ENCODE results near the gene TEX44.
"Not testable (repeated sequence)": the region's sequence is repeated elsewhere in the genome, so short reads cannot be mapped to it uniquely, and the experiment has no call there.

The TEX44 gene

DNA sequence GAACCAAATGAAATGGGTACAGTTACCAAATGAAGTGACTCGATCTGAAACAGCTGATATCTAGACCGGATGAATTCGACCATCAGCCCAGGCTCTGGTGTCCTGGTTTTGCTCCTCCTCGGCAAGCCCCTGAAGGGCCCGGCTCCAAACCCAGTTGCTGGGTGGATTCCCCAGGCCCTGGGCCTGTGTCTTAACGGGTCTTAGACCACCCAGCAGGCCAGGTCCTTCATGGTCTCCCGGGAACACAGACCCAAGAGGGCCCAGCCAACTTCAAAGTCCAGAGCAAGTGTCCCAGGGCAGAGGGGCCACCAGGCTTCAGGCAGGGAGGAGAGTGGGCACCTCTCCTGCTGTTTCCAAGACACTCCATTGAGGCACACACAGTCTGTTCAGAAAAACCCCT is 35.7 kb upstream of the TEX44 start:
- Histone ChIP-seq H3K9ac (ENCODE audit: low read depth, low read length) (no peak overlapping the region), H3K4me3 (ENCODE audit: low read depth, low read length) (no peak overlapping the region), H3K27me3 (ENCODE audit: control insufficient read depth, insufficient read depth, low read length) (no peaks in the 10 kb centered on the region), H3K9me3 (ENCODE audit: control insufficient read depth, insufficient read depth, low read length) (peaks cover 8% of the 10 kb centered on the region), H3K27ac (ENCODE audit: low read depth, low read length) (no peak overlapping the region), H3K4me1 (ENCODE audit: control insufficient read depth, insufficient read depth, low read length) (no peaks in the 10 kb centered on the region), H3K36me3 (ENCODE audit: control insufficient read depth, insufficient read depth, low read length) (no peaks in the 10 kb centered on the region)

- Histone ChIP-seq H3K27me3 (ENCODE audit: control insufficient read depth, insufficient read depth, low read length) (no peaks in the 10 kb centered on the region), H3K9me3 (ENCODE audit: control insufficient read depth, insufficient read depth, low read length) (peaks cover 3% of the 10 kb centered on the region), H3K27ac (ENCODE audit: low read depth, low read length) (no peak overlapping the region), H3K4me3 (ENCODE audit: low read depth, low read length) (no peak overlapping the region), H3K36me3 (ENCODE audit: control insufficient read depth, insufficient read depth, low read length) (no peaks in the 10 kb centered on the region), H3K9ac (ENCODE audit: low read depth, low read length) (no peak overlapping the region), H3K4me1 (ENCODE audit: control insufficient read depth, insufficient read depth, low read length) (no peaks in the 10 kb centered on the region)
These were observed 35.0 kb upstream of the TEX44 start for GRCh38 chr2:231557571-231558217.

DNA sequence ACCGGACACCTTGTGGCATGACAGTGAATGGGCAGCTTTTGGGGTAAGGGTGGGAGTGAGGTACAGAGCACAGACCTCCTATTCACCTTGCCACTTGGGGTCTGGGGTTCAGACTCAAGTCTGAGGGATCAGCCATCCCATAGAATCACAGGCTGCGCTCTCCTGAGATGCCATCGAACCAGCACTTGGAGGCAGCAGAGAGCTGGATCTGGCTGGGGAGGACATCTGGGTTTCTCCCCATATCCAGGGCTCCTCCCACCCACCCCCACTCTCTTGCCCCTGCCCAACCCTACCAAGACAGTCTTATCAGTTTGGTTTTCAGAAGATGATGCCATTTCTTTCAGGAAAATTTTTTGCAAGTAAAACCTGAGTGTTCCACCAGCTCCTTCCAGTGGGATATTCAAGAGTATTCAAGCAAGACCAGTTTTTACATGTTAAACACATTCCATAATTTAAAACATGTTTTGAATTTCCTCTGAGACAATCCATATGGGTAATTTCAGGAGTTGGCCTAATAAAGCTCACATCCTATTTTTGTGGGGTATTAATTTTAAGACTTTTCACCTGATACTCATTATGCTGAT is 29.2 kb upstream of the TEX44 start:
- Histone ChIP-seq H3K4me3 (ENCODE audit: low read depth, low read length) (no peak overlapping the region), H3K27me3 (ENCODE audit: control insufficient read depth, insufficient read depth, low read length) (no peaks in the 10 kb centered on the region), H3K9me3 (ENCODE audit: control insufficient read depth, insufficient read depth, low read length) (peaks cover 3% of the 10 kb centered on the region; the same call in 1 of the 2 replicates), H3K9ac (ENCODE audit: low read depth, low read length) (no peak overlapping the region), H3K4me1 (ENCODE audit: control insufficient read depth, insufficient read depth, low read length) (peaks cover 13% of the 10 kb centered on the region), H3K27ac (ENCODE audit: low read depth, low read length) (no peak overlapping the region), H3K36me3 (ENCODE audit: control insufficient read depth, insufficient read depth, low read length) (no peaks in the 10 kb centered on the region)

DNA sequence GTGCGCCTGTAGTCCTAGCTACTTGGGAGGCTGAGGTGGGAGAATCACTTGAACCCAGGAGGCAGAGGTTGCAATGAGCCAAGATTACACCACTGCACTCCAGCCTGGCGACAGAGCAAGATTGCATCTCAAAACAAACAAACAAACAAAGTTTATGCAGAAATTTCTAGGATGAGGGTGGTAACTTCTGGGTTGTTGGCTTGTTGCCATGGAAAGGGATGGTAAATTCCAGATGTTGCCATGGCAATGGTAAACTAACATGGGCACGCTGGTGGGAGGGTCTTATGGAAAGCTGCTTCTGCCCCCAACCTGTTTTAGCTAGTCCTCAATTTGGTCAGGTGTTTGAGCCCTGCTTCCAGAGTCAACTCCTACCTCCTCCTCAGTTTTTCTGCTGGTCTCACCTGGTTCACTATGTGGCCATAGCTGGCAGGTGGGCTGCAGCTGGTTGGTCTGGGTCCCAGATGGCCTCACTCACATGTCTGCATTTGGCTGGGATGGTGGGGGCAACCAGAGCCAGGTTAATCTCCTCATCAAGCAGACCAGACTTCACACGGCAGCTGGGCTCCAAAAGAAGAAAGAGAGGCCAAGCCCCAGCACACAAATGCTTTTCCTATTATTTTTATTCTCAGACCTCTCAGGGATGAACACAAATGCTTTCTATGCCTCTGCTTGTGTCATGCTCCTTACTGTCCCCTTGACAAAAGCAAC is 26.6 kb upstream of the TEX44 start:
- peaks cover 3% of the 10 kb centered on the region; the same call in 1 of the 2 replicates for H3K9me3 ChIP-seq (ENCODE audit: control insufficient read depth, insufficient read depth, low read length)
- no peaks in the 10 kb centered on the region for H3K36me3 ChIP-seq (ENCODE audit: control insufficient read depth, insufficient read depth, low read length)
- H3K27me3 ChIP-seq (ENCODE audit: control insufficient read depth, insufficient read depth, low read length), result no peaks in the 10 kb centered on the region
- H3K27ac ChIP-seq (ENCODE audit: low read depth, low read length), result no peak overlapping the region
- peaks cover 17% of the 10 kb centered on the region for H3K4me1 ChIP-seq (ENCODE audit: control insufficient read depth, insufficient read depth, low read length)
- no peak overlapping the region for H3K4me3 ChIP-seq (ENCODE audit: low read depth, low read length)
- no peak overlapping the region for H3K9ac ChIP-seq (ENCODE audit: low read depth, low read length)

DNA sequence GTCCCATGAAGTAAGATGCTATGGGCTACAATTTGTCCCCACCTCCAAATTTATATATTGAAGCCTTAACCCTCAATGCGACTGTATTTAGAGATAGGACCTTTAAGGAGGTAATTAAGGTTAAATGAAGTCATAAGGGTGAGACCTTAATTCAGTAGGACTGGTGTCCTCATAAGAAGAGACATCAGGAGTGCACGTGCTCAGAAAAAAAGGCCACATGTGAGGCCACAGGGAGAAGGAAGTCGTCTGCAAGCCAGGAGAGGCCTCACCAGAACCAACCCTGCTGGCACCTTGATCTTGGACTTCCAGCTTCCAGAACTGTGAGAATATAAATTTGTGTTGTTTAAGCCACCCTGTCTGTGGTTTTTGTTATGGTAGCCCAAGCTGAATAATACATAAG is 25.5 kb upstream of the TEX44 start:
- Histone ChIP-seq H3K9me3 (ENCODE audit: control insufficient read depth, insufficient read depth, low read length) (peaks cover 3% of the 10 kb centered on the region; the same call in 1 of the 2 replicates), H3K4me3 (ENCODE audit: low read depth, low read length) (no peak overlapping the region), H3K9ac (ENCODE audit: low read depth, low read length) (no peak overlapping the region), H3K27me3 (ENCODE audit: control insufficient read depth, insufficient read depth, low read length) (no peaks in the 10 kb centered on the region), H3K4me1 (ENCODE audit: control insufficient read depth, insufficient read depth, low read length) (peaks cover 26% of the 10 kb centered on the region), H3K27ac (ENCODE audit: low read depth, low read length) (no peak overlapping the region), H3K36me3 (ENCODE audit: control insufficient read depth, insufficient read depth, low read length) (no peaks in the 10 kb centered on the region)

DNA sequence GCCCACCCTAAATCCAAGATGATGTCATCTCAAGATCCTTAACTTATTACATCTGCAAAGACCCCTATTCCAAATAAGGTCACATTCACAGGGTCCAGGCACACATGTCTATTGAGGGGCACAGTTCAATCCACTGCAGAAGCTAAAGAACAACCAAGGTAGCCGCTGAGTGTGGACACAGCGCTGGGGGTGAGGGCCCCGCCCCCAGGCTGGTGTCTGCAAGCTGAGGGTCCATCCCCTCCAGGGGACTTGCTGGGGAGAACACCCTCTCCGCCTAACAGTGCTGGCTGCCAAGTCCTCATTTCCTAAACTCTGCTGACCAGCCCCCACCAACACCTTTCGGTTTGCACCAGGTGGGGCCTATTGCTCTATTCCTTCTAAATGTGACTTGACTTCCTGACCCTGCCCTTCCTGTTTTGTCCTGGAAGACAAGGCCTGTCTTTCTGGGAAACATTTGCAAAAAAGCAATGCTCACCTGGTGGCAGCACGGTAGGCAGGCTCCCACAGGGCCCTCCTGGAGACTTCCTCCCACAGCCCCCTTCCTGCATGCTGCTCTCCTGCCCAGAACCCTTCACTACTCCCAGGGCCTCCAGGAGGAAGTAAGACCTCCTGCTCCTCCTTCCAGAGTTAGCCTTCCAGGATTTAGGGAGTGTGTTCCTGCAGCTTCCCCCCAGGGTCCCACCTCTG is 24.4 kb upstream of the TEX44 start:
- no peak overlapping the region for H3K4me3 ChIP-seq (ENCODE audit: low read depth, low read length)
- H3K36me3 ChIP-seq (ENCODE audit: control insufficient read depth, insufficient read depth, low read length), result no peaks in the 10 kb centered on the region
- H3K27me3 ChIP-seq (ENCODE audit: control insufficient read depth, insufficient read depth, low read length), result no peaks in the 10 kb centered on the region
- H3K9ac ChIP-seq (ENCODE audit: low read depth, low read length), result no peak overlapping the region
- peaks cover 3% of the 10 kb centered on the region; the same call in 1 of the 2 replicates for H3K9me3 ChIP-seq (ENCODE audit: control insufficient read depth, insufficient read depth, low read length)
- H3K4me1 ChIP-seq (ENCODE audit: control insufficient read depth, insufficient read depth, low read length), result peaks cover 29% of the 10 kb centered on the region
- H3K27ac ChIP-seq (ENCODE audit: low read depth, low read length), result peak overlapping the region; percentile 24

- Histone ChIP-seq H3K9ac (ENCODE audit: low read depth, low read length) (no peak overlapping the region), H3K36me3 (ENCODE audit: control insufficient read depth, insufficient read depth, low read length) (no peaks in the 10 kb centered on the region), H3K27me3 (ENCODE audit: control insufficient read depth, insufficient read depth, low read length) (no peaks in the 10 kb centered on the region), H3K9me3 (ENCODE audit: control insufficient read depth, insufficient read depth, low read length) (peaks cover 3% of the 10 kb centered on the region; the same call in 1 of the 2 replicates), H3K27ac (ENCODE audit: low read depth, low read length) (peak overlapping the region; percentile 24), H3K4me3 (ENCODE audit: low read depth, low read length) (no peak overlapping the region), H3K4me1 (ENCODE audit: control insufficient read depth, insufficient read depth, low read length) (peaks cover 31% of the 10 kb centered on the region)
These were observed 23.8 kb upstream of the TEX44 start for GRCh38 chr2:231568785-231569435.

DNA sequence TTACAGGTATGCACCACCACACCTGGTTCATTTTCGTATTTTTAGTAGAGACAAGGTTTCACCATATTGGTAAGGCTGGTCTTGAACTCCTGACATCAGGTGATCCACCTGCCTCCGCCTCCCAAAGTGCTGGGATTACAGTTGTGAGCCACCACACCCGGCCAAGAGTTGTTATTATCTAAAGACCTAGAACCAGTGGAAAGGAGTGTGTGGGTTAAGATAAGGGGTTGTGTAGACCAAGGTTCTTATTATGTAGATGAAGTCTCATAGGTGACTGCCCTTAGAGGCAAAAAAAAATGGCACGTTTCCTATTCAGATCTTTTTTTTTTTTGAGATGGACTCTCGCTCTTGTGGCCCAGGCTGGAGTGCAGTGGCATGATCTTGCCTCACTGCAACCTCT is 21.7 kb upstream of the TEX44 start:
- not testable (repeated sequence) for H3K36me3 ChIP-seq (ENCODE audit: control insufficient read depth, insufficient read depth, low read length); H3K9ac ChIP-seq (ENCODE audit: low read depth, low read length); H3K9me3 ChIP-seq (ENCODE audit: control insufficient read depth, insufficient read depth, low read length); H3K27me3 ChIP-seq (ENCODE audit: control insufficient read depth, insufficient read depth, low read length); H3K4me3 ChIP-seq (ENCODE audit: low read depth, low read length)
- peaks cover 31% of the 10 kb centered on the region for H3K4me1 ChIP-seq (ENCODE audit: control insufficient read depth, insufficient read depth, low read length)
- peak overlapping the region; percentile 16 for H3K27ac ChIP-seq (ENCODE audit: low read depth, low read length)

DNA sequence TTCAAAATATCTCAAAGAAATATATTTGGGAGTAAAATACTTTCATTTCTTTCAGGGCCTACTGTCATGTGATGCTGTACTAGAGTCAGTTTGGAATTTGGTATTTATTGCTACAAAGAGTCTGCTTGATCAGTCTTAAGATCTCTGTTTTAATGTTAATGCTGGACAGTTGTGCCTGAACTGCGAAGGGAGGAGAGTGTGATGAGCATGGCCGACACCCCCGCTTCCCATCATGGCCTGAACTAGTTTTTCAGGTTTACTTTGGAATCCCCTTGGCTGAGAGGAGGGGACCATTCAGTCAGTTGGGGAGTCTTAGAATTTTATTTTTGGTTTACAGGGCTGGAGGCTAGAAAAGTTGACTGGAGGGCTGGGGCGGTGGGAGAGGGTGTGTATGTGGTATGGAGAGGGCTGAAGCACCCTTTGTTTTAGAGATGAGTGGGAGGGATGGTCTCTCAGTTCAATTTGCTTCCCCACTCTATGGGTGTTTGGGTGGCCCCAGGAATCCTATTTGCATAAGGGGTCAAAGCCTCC is 20.9 kb upstream of the TEX44 start:
- Histone ChIP-seq H3K27ac (ENCODE audit: low read depth, low read length) (peak overlapping the region; percentile 91), H3K4me3 (ENCODE audit: low read depth, low read length) (no peak overlapping the region), H3K9me3 (ENCODE audit: control insufficient read depth, insufficient read depth, low read length) (no peaks in the 10 kb centered on the region), H3K27me3 (ENCODE audit: control insufficient read depth, insufficient read depth, low read length) (no peaks in the 10 kb centered on the region), H3K4me1 (ENCODE audit: control insufficient read depth, insufficient read depth, low read length) (peaks cover 38% of the 10 kb centered on the region), H3K36me3 (ENCODE audit: control insufficient read depth, insufficient read depth, low read length) (no peaks in the 10 kb centered on the region), H3K9ac (ENCODE audit: low read depth, low read length) (peak overlapping the region; percentile 67)

GRCh38 chr2:231573096-231573495 is 19.6 kb upstream of the TEX44 start:
- Histone ChIP-seq H3K36me3 (ENCODE audit: control insufficient read depth, insufficient read depth, low read length) (no peaks in the 10 kb centered on the region), H3K27ac (ENCODE audit: low read depth, low read length) (peak overlapping the region; percentile 84), H3K4me1 (ENCODE audit: control insufficient read depth, insufficient read depth, low read length) (peaks cover 39% of the 10 kb centered on the region), H3K27me3 (ENCODE audit: control insufficient read depth, insufficient read depth, low read length) (no peaks in the 10 kb centered on the region), H3K9me3 (ENCODE audit: control insufficient read depth, insufficient read depth, low read length) (no peaks in the 10 kb centered on the region), H3K4me3 (ENCODE audit: low read depth, low read length) (no peak overlapping the region), H3K9ac (ENCODE audit: low read depth, low read length) (peak overlapping the region; percentile 16; the same call in 1 of the 2 replicates)

Measured in HUES48 (cell line).